ENCODE results near the gene ODF2L.

ODF2L gene

DNA sequence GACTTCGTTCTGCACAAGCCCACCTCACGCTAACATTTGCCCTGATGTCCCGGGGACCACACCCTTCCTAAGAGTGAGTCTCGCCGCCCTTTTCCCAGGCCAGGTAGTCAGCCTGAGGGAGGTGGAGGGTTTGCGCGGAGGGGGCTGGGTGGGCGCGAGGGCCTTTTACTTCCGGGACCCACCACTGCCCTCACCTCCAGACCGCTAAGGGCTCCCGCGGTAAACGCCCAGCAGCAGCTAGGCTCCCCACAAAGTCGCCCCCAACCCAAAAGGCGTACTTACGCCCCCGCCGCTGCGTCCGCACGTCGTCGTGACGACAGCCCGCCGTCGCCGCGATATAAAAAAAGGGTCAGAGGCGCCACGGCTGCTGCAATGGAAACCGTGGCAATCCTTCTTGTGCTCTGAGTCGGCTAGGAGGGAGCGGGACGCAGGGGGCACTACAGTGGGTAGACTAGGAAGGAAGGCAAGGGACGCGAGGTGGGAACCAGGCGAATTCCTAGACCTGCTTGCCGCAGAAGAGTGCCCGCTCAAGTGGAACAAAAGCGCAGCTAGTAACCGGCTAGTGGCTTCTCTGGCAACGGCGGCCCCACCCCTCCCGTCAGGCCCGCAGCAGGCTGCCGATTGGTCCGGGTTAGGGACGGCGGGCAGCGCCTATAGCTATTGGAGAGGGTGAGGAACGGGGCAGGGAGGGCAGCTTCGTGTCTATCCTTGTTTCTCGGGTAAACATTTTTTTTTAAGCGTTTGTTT is at the start of gene ODF2L:
Gene ODF2L (minus strand): TSS at position 573 of the 747 bp plus-strand sequence. CDS start 9,296 bp downstream, outside the sequence.
- peak; percentile 39 for DNase-seq

DNA sequence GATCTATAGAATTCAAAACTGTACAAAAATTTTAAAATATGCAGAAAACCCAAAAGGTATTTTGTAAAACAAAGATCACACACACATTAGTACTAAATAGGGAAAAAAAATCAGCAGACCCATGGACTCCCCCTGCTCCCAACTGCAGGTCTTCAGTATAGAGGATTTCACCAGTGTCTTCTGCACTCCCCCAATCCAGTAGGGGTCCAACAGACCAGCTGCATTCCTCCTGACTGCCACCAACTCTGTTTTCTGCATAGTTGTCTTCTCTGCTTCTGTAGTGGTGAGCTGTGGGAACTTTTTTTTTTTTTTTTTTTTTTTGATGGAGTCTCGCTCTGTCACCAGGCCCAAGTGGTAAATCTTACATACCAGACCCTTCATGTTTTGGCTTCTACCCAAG is 49.8 kb upstream of the ODF2L start:
- DNase-seq: no peak

DNA sequence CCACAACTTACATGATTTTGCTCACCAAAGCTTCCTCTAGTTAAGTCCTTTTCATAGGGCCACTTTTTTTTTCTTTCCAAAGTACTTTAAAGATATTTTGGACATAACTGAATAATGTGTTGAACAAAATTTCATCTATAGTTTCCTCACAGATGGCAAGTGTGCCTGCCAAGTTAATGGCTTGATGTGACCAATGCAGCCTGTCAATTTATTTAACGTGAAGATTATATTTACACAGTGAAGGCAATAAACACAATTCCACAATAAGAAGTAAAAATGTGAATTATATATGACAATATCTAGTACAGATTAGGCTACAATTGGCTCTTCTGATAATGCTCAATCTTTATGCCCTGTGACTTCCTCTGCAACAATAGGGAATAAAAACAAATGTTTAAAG is 45.9 kb upstream of the ODF2L start:
- no peak for DNase-seq

DNA sequence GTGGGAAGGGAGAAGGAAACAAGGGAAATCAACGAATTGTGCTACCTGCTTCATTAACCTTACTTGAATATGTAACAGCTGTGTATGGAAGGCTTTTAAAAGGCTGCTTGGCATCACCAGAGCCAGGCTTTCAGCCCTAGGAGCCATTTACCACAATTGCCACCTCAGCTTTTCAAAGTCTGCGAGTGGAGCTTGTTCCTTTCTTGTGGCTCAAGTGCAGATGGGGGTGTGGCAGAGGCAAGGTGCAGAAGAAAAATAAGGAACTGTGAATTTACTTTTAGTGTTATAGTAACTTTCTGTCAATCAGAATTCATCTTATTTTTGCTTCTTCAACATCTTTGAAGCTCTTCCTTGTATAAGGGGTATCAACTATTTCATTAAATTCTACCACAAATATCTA is 45.5 kb upstream of the ODF2L start:
- DNase-seq: no peak

- DNase-seq: no peak
Measured at GRCh38 chr1:86436041-86436440, 39.9 kb upstream of the ODF2L start.

DNA sequence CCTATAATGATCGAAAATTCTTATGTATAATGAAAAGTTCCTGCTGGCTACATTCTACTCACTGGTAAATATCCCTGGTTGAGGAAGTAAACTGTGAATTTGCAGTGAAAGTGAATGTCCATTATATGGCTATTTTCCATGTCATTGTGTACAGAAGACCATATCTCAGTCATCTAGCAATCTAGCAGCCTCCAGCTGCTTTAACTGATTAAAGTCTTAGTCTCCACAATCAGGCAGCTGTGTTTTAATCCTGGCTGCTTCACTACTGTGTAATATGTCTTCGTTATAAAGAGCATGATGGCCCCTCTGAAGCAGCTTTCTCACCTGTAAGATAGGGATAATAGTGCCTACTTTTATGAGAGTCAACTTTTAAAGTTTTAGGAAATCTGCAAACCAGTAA is 39.2 kb upstream of the ODF2L start:
- no peak for DNase-seq

DNA sequence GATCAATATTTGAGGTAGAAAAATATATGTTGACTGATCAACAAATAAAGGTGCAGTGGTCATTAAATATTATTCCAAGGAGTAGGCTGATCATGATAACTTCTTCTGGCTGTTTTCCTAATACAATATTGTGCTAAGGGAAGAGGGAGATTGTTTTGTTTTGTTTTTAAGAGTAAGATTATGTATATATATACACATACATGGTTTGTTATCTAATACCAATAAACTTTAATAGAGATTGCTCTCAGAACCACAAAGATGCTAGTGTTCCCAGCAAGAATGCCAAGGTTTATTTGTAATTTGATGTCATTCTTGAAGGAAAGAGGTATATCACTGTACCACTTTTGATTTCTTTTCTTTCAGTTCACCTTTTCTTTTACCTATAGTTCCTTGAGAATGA is 37.9 kb upstream of the ODF2L start:
- DNase-seq: no peak

GRCh38 chr1:86430376-86430775 is 34.3 kb upstream of the ODF2L start:
- DNase-seq: no peak

GRCh38 chr1:86429835-86430234 is 33.7 kb upstream of the ODF2L start:
- DNase-seq: peak; percentile 89

- DNase-seq: no peak
Measured at GRCh38 chr1:86429122-86429725, 33.1 kb upstream of the ODF2L start.

GRCh38 chr1:86423873-86424272 is 27.8 kb upstream of the ODF2L start, which contains the start of gene CLCA2:
Gene CLCA2, plus strand, starts transcription at chr1:86424171. Its CDS starts 77 bp downstream, at chr1:86424248.
- DNase-seq: no peak

DNA sequence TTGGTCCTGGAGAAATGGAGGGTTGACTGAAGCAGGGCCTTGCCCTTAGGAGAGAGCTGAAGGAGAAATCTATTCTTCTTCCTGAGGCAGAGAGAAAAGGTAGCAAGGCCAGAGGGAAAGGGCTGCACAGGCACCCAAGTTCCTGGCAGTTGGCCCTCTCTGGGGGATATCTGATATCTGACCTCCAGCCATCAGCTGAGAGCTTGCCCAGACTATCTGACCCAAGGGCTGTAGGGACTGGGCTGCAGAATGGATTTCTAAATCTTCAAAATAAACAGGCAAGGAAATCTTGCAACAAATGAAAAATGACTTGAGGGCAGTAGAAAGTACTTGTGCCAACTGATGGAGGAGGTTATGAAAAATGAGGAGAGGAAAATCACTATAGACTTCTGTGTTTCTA is 27.4 kb upstream of the ODF2L start:
- DNase-seq: no peak

DNA sequence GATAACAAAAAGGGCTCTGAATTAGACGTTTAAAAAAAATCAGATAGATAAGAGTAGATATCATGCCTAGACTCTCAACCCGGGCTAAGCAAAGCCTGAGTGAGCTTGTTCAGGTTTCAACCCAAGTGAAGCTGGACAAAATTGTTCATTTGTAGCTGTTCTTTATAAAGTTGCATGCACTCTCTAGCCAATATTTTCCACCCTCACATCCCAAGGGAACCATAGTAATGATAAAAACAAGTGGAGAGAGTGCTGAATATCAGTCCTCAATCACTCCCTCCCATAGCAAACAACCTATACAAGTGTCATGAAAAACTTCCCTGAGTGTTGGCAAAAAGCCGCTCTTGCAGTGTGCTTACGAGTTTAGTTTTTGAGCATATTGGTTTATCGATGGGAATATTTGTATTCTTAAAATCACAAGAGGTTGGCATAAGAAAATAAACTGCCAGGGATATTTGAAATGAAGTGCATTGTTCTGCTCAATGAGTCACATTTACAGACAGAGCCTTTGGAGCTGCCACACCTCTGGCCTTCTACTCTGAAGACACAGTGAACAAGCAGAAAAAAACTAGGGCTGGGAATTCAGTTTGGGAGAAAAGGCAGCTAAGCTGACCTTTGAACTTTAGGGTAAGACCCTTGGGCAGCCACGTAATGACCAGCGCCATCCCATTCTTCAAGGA is 25.6 kb upstream of the ODF2L start:
- no peak for DNase-seq

DNA sequence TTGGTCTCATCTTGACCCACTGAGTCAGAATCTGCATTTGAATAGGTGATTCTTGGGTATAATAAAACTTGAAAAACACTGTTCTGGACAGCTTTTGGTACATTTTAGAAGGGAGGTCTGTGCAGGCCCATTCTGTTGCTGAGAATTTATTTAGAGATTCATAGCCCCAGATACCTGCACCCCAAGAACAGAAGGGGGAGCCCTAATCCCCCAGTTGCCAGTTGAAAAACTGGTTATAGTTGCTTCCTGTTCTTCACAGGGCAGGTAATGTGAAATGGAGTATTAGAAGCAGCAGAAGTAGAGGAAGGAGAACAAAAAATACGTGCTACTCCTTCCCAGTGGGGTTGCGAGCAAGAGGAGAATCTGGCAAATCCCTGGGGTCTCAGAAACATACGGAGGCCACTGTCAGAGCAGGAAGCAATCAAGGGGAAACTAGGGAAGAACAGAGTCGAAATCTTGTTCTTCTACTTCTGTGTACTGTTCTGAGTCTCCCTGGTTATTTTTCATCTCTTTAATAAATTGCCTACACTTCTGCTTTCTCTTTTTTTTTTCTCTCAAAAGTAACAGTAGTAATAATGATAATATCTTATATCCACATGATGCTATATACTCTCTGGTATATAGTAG is 23.3 kb upstream of the ODF2L start:
- no peak for DNase-seq

DNA sequence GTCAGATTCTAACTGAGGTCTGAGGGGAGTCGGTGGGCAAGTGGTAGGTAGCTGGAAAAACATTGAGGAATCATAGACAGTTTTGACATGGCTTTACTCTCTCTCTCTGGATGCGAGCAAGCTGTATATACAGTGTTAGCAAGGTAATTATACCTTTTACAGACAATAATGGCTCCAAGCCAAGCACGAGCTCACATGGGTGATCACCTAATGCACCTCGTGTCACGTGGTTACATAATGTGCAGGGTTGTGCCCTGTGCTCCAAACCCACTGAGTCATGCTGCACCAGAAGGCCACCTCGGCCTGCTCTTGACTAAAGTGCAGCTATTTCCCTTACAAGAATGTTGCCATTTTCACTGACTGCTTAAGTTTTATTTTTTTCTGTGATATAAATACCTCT is 20.2 kb upstream of the ODF2L start:
- no peak for DNase-seq

GRCh38 chr1:86410879-86411278 is 14.8 kb upstream of the ODF2L start:
- no peak for DNase-seq

DNA sequence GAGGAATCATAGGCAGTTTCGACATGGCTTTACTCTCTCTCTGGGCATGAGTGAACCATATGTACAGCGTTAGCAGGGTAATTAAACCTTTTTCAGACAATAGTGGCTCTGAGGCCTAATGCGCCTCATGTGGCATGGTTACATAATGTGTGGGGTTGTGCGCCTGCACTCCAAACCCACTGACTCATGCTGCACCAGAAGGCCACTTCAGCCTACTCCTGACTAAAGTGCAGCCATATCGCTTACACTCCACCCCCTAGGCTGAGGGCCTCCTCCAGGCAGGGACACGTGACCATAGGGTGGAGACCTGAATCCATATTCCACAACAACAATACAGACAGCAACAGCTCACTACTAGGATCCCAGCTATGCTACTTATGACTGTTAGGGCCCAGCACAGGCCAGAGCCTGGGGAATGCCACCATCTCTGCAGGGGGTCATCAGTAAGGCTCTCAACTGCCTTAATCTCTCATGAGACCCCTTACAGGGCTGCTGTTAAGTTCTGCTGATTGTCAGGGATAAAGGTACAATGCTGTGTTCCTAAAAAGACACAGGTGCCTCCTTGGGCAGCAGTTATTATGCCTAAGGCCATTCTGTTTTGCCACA is 13.4 kb upstream of the ODF2L start:
- no peak for DNase-seq

- DNase-seq: no peak
Measured at GRCh38 chr1:86396498-86396890, 371 bp upstream of the ODF2L start.

- DNase-seq: no peak
Measured at GRCh38 chr1:86394416-86394815, 1.7 kb downstream of the ODF2L start.

DNA sequence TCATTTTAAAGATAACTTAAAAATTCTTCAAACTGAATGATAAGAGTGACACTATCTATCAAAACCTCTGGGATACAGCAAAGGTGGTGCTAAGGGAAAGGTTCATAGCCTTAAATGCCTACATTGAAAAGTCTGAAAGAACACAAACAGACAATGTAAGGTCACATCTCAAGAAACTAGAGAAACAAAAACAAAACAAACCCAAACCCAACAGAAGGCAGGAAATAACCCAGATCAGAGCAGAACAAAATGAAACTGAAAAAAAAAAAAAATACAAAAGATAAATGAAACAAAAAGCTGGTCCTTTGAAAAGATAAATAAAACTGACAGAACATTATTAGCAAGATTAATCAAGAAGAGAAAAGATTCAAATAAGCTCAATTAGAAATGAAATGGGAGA is 6.8 kb downstream of the ODF2L start:
- no peak for DNase-seq

DNA sequence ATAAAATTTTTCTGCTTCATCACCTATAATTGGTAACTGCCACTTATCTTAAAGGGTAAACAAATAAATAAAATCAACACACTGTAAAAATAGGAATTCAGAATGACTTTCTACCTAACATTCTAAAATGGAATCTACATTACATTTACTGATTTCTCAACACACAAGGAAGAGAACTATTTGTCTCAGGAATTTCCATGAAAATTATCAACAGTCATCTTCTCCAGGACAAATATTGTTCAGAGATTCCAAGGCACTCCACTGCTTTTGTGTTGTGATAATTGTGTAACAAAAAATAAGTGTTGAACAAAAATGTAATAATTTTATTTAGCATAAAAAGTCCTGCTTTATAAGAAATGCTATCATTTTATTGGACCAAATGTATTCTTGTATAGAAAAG is 7.3 kb downstream of the ODF2L start:
- DNase-seq: no peak

DNA sequence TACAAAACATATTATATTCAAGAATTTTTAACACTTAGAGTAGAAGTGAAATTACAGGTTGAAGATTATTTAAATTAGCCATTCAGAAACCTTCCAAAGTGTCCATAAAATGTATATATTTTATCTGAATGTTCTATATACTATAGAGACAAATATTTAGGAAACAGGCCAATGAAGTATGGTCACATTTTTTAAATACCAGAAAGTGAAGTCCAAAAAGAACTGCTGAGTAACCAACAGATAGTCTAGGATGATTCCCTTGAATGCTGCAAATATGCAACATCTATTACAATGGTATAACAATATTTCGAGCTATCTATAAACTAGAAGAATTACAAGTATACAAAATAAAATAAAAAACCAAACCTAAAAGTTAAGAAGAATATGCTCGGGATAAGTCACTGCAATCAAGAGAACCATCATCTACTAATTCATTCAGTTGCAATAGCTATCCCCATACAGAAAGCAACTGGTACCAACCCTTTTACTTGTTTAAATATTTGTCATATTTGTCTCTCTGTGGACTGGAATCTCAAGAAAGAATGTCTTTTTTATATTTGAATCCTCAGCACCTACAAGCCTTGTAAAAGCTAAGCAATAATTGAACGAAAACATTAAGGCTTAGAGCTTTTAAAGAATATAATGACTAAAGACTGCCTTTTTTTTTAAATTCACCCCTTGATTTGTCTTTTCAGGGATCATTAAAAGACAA is 8.1 kb downstream of the ODF2L start:
- DNase-seq: no peak

DNA sequence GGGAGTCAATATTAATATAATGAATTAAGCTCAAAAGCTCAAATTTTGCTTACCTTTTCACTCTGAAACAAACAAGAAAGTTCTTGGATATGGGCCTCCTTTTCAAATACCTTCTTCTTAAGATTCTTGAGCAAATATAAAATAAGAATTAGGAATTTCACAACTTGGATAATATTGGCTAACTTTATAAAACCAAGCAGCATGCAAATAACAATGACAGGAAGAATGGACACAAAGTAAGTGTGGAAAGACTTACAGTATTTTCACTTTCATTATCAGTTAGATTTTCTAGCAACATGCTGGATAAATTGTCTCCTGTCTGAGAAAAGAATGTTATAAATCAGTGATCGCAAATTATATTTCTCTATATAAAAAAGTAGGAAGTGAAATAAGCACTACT is 13.2 kb downstream of the ODF2L start:
- no peak for DNase-seq

Data from GF-D8 (cell line).